NCI-H2081 treated with DMSO at 0.1 percent for 48 hours (cell line): ENCODE results near the gene HNRNPL.

ENCODE experiments used
- DNase-seq: peaks from one replicate; lab custom pipeline; 2025; lab: John Stamatoyannopoulos, UW

HNRNPL gene

GRCh38 chr19:38845374-38846024, 4.3 kb downstream of the HNRNPL start:
- no peak for DNase-seq

- no peak for DNase-seq
Observed at GRCh38 chr19:38844093-38844686, 5.6 kb downstream of the HNRNPL start.

- no peak for DNase-seq
Observed at GRCh38 chr19:38843175-38843758, 6.5 kb downstream of the HNRNPL start.

GRCh38 chr19:38842439-38843174, 7.2 kb downstream of the HNRNPL start:
- DNase-seq: no peak

GRCh38 chr19:38841787-38842438, 7.9 kb downstream of the HNRNPL start:
- no peak for DNase-seq

GRCh38 chr19:38841180-38841766, 8.5 kb downstream of the HNRNPL start:
- DNase-seq: no peak

GRCh38 chr19:38840583-38840968, 9.2 kb downstream of the HNRNPL start:
- DNase-seq: no peak

- no peak for DNase-seq
Observed at GRCh38 chr19:38839816-38840582, 9.8 kb downstream of the HNRNPL start.

GRCh38 chr19:38838986-38839761, 10.6 kb downstream of the HNRNPL start:
- no peak for DNase-seq

GRCh38 chr19:38838208-38838985, 11.4 kb downstream of the HNRNPL start:
- no peak for DNase-seq

- DNase-seq: no peak
Observed at GRCh38 chr19:38837656-38838121, 12.1 kb downstream of the HNRNPL start.

- no peak for DNase-seq
Observed at GRCh38 chr19:38836983-38837626, 12.7 kb downstream of the HNRNPL start.

- DNase-seq: no peak
Observed at GRCh38 chr19:38836159-38836982, 13.4 kb downstream of the HNRNPL start.

- DNase-seq: no peak
Observed at GRCh38 chr19:38834590-38834989, 15.2 kb downstream of the HNRNPL start.

GRCh38 chr19:38834104-38834490, 15.7 kb downstream of the HNRNPL start:
- DNase-seq: no peak

- DNase-seq: no peak
Observed at GRCh38 chr19:38833092-38833425, 16.7 kb downstream of the HNRNPL start.

- no peak for DNase-seq
Observed at GRCh38 chr19:38831142-38831605, 18.6 kb downstream of the HNRNPL start.
